Testis (tissue), 2 donors: ENCODE data around the gene PSMA2.

Experiments
- CTCF ChIP-seq, 3 experiments: fragments of 450-650 bp in 2 of 3; fragments of 200-600 bp in 1 of 3; sonication (generic) in 1 of 3; IDR thresholded peaks; one replicate each; pipeline ENCODE4 v1.5.1; 2016 to 2019; ENCODE audit warnings: antibody characterized with exemption in 3 of 3, mild to moderate bottlenecking in 2 of 3, moderate library complexity in 1 of 3
- POLR2A ChIP-seq: fragments of 450-650 bp; IDR thresholded peaks from one replicate; pipeline ENCODE4 v1.6.1; 2017; ENCODE audit warnings: antibody characterized with exemption, mild to moderate bottlenecking, moderate library complexity

DNA sequence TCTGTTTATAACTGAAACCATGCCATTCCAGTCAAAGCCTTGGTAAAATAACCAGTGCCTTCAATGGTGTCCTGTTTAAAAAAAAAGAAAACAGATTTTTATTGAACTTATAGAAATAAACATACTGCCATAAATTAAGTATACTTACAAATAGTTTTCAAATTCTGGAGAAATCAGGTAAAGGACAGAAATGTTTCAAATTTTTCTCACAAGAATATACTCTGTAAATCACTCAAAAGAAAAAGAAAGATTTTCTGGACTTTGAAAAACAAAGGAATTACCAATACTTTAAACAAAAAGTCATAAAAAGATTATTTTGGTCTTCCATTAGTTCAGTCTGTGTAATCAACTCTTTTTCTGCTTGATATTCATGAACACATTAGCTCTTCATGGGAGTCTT, 24.1 kb upstream of the PSMA2 start:
- TF ChIP-seq CTCF (IDR thresholded peaks at IDR 0.05) (no peak), POLR2A (no peak)
